Lower leg skin (tissue), 4 donors: ENCODE data around the gene DCDC2. TPM values are rescaled to one million over a fixed set of nuclear protein-coding genes. Genes with fewer than 3 reads are reported as not detected.
A peak's percentile ranks its signal among the peaks of the same experiment; 100 is the strongest.

ENCODE experiments used
- DNase-seq, 2 donors: peaks; one replicate each; pipeline ENCODE4 v3.0.0-alpha.2; 2019; ENCODE audit warnings: low spot score in 2 of 2
- H3K4me3 ChIP-seq: fragments of 200-600 bp; sonication (generic); 2 replicates; pipeline ENCODE4 v1.5.1; 2017; ENCODE audit warnings: mild to moderate bottlenecking, low read depth; ENCODE audit not compliant: poor library complexity, severe bottlenecking
- POLR2A ChIP-seq, 2 donors: fragments of 450-650 bp; IDR thresholded peaks; one replicate each; pipeline ENCODE4 v1.6.1; 2016 to 2017; ENCODE audit warnings: antibody characterized with exemption in 2 of 2, mild to moderate bottlenecking in 1 of 2, moderate library complexity in 1 of 2
- WGBS, 2 donors: methylation state at CpG; one replicate each; pipeline ENCODE4 v1.1.5; 2018; 5-methylcytosine and 5-hydroxymethylcytosine counted together
- intact Hi-C: fragments of 100-400 bp; cut with DNase I; formaldehyde crosslinking; loops from one replicate; pipeline ENCODE4 v1.15.0; 2023; ENCODE audit warnings: low total_unique reads
- total RNA-seq, 4 donors: library from RNA; depleted of rRNA; stranded (reverse); fragments of >200 nt; gene quantifications; one replicate each; pipeline ENCODE4 v1.1.0, GENCODE V29; 2016
- TF ChIP-seq, protein P1 (sequence below), 3 donors: fragments of 450-650 bp; IDR thresholded peaks; one replicate each; pipeline ENCODE4 v1.5.1; 2016; ENCODE audit warnings: antibody characterized with exemption in 3 of 3, mild to moderate bottlenecking in 3 of 3, moderate library complexity in 2 of 3

Gene DCDC2
- total RNA-seq, 4 donors from 2014 or later: 0.10 to 0.20 TPM; not detected in 2

GRCh38 chr6:24284006-24284405 lies 73.9 kb downstream of the DCDC2 start:
- H3K4me3 ChIP-seq: no peak overlapping the region
- 75 to 81% methylated on average over 10 of the region's 10 CpGs for WGBS, 2 donors
- DNase-seq: no peak
- TF ChIP-seq, protein P1, sequence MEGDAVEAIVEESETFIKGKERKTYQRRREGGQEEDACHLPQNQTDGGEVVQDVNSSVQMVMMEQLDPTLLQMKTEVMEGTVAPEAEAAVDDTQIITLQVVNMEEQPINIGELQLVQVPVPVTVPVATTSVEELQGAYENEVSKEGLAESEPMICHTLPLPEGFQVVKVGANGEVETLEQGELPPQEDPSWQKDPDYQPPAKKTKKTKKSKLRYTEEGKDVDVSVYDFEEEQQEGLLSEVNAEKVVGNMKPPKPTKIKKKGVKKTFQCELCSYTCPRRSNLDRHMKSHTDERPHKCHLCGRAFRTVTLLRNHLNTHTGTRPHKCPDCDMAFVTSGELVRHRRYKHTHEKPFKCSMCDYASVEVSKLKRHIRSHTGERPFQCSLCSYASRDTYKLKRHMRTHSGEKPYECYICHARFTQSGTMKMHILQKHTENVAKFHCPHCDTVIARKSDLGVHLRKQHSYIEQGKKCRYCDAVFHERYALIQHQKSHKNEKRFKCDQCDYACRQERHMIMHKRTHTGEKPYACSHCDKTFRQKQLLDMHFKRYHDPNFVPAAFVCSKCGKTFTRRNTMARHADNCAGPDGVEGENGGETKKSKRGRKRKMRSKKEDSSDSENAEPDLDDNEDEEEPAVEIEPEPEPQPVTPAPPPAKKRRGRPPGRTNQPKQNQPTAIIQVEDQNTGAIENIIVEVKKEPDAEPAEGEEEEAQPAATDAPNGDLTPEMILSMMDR (IDR thresholded peaks at IDR 0.05): no peak
- TF ChIP-seq POLR2A (IDR thresholded peaks at IDR 0.05): no peak
- intact Hi-C loops: loop anchor here (10.0 kb wide), 1 partner anchor 111 kb away; no protein-coding TSS in a partner anchor

GRCh38 chr6:24283043-24283985 lies 74.5 kb downstream of the DCDC2 start:
- peak; percentile 63 to 91 for DNase-seq
- H3K4me3 ChIP-seq: no peak overlapping the region
- no peak for TF ChIP-seq POLR2A (IDR thresholded peaks at IDR 0.05)
- TF ChIP-seq, protein P1 (IDR thresholded peaks at IDR 0.05): no peak
- intact Hi-C loops: loop anchor here (10.0 kb wide), 1 partner anchor 111 kb away; no protein-coding TSS in a partner anchor
- 3 to 7% methylated on average over 10 of the region's 10 CpGs for WGBS, 2 donors

DNA sequence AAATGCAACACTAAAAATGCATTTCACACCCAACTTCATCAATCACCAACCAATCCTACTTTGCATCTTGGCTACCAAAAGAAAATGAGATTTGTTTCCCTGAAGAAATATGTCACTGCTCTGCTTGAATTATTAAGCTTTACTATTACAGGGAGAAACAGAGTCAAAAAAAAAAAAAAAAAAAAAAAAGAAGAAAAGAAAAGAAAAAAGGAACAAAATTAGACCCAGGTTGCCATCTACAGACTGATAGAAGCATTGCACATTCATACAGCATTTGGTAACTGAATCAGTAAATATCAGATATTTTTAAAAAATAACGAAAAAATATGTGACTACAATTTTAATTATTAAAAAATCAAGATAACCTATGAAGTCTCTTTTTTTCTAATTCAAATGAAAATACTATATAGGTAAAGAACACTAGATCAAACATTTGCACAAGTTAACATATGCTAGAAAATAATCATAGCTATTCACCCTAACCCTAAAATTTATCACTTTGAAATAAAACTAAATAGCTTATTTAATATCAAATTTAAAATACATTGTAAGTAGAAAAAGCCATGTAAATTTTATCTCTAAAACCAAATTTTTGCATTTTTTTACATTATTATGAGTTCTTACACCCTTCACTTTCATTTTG lies 83.3 kb downstream of the DCDC2 start:
- intact Hi-C loops: no loop called here

GRCh38 chr6:24273096-24273870 lies 84.6 kb downstream of the DCDC2 start:
- intact Hi-C loops: no loop called here
- no peak overlapping the region for H3K4me3 ChIP-seq
- DNase-seq: no peak
- TF ChIP-seq POLR2A (IDR thresholded peaks at IDR 0.05): no peak
- TF ChIP-seq, protein P1 (IDR thresholded peaks at IDR 0.05): no peak
- 48 to 53% methylated on average over 7 of the region's 7 CpGs for WGBS, 2 donors

More for the DNA sequence above, 83.3 kb downstream of the DCDC2 start:
- TF ChIP-seq, protein P1 (IDR thresholded peaks at IDR 0.05): no peak
- no peak for TF ChIP-seq POLR2A (IDR thresholded peaks at IDR 0.05)
- WGBS, 2 donors: 2 to 4% methylated on average over 1 of the region's 1 CpG
- no peak for DNase-seq
- H3K4me3 ChIP-seq: no peak overlapping the region

DNA sequence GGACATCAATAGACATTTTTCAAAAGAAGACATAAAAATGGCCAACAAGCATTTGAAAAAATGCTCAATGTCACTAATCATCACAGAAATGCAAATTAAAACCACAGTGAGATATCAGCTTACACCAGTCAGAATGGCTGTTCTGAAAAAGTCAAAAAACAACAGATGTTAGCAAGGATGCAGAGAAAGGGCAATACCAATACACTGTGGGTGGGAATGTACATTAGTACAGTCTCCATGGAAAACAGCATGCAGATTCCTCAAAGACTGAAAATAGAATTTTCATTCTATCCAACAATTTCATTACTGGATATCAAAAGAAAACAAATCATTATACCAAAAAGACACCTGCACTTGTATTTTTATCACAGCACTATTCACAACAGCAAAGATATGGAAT lies 85.3 kb downstream of the DCDC2 start:
- DNase-seq: no peak
- no peak overlapping the region for H3K4me3 ChIP-seq
- TF ChIP-seq, protein P1 (IDR thresholded peaks at IDR 0.05): no peak
- no peak for TF ChIP-seq POLR2A (IDR thresholded peaks at IDR 0.05)
- intact Hi-C loops: no loop called here
